Measurements from ENCODE around the gene KRT71. TPM values are rescaled to one million over a fixed set of nuclear protein-coding genes. Genes with fewer than 3 reads are reported as not detected.
"Not testable (repeated sequence)": the region's sequence is repeated elsewhere in the genome, so short reads cannot be mapped to it uniquely, and the experiment has no call there.

The KRT71 gene
- total RNA-seq: not detected in 2 replicates

GRCh38 chr12:52552681-52553195 lies at the start of gene KRT71:
Gene KRT71, minus strand, starts transcription at chr12:52553145. Its CDS starts 68 bp downstream, at chr12:52553077.
- DNase-seq (ENCODE audit: extremely low read depth, low read depth, low spot score): no peak

DNA sequence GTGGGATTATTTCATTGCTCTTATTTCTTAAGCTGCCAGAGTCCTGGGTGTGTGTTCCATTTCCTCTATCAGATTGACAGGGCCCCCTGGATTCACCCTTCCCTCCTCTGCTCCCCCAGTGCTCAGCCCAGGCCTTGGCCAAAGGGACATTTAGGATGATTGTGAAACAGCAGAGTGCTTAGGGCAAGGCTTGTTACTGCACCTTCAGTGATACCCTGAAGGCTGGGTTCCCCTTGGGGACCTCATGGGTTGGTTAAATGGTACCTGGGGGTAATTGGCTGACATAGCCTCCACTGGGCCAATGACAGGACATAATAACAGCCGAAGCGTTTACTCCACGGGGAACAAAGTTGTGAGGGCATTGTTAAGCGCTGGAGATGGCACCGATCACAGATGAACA lies 49.6 kb upstream of the KRT71 start:
- DNase-seq (ENCODE audit: extremely low read depth, low read depth, low spot score): no peak

DNA sequence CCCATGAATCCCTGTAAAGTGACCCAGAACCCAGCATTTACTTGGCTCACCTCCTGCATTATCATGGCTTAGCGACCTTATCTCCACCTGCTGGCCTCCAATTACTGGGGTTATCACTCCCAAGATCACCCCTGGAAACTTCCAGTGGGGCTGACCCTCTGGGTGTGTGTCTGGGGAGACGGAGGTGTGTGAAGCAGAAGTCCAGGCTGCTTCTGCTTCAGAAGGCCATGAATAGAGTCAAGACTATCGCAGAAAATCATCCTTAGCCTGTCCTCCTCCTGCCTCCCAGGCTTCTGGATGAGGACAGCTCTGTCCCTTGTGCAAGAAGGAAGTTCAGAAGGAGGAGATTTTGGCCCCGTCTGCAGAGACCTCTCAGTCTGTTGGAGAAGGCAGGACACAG lies 48.7 kb upstream of the KRT71 start:
- DNase-seq (ENCODE audit: extremely low read depth, low read depth, low spot score): no peak

DNA sequence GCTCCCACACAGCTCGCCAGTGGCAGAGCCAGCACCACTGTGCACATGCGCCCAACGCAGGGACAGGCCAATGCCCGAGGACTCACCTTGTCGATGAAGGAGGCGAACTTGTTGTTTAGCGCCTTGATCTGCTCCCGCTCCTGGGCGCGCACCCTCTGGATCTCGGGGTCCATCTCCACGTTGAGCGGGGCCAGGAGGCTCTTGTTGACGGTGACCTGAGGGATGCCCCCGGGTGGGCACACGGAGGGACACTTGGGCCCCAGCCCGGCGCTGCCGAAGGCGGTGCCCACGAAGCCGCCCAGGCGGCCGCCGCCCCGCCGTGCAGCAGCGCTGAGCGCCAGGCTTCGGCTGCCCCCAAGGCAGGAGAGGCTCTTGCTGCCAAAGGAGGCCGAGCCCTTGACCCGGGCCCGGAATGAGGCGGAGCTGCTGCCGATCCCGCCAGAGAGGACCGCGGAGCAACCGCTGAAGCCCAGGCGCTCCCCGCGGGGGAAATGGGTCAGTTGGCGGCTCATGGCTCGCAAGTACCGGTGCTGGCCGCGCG lies 48.1 kb upstream of the KRT71 start, which contains the start of gene KRT72:
Gene KRT72 (minus strand): TSS at position 523 of the 541 bp plus-strand sequence. CDS start 11 bp downstream, at position 512.
- no peak for DNase-seq (ENCODE audit: extremely low read depth, low read depth, low spot score)

DNA sequence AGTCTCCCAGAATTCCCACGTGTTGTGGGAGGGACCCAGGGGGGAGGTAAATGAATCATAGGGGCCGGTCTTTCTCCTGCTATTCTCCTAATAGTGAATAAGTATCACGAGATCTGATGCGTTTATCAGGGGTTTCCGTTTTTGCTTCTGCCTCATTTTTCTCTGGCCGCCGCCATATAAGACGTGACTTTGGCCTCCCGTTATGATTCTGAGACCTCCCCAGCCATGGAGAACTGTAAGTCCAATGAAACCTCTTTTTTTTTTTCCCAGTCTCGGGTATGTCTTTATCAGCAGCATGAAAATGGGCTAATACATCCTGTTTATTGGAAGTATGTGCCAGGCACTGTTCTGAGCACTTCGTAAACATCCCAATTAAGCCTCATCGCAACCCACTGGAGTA lies 47.5 kb upstream of the KRT71 start:
- DNase-seq (ENCODE audit: extremely low read depth, low read depth, low spot score): no peak

DNA sequence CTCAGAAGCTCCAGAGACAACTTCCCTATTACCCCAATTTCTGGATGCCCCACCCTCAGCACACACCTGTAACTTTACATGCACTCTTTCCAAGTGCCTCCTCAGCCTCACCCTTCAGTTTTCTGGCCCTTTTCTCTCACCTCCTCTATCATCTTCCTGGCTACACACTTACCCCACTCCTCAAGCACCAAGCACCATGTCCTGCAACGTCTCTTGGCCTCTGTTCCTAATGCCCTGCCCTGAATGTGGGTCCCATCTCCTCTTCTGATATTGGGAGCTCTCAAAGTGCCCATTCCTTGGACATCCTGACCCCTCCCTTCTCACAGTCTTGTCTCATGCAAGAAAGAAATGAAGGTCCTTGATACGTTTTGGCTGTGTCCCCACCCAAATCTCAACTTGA lies 47.1 kb upstream of the KRT71 start:
- DNase-seq (ENCODE audit: extremely low read depth, low read depth, low spot score): no peak

DNA sequence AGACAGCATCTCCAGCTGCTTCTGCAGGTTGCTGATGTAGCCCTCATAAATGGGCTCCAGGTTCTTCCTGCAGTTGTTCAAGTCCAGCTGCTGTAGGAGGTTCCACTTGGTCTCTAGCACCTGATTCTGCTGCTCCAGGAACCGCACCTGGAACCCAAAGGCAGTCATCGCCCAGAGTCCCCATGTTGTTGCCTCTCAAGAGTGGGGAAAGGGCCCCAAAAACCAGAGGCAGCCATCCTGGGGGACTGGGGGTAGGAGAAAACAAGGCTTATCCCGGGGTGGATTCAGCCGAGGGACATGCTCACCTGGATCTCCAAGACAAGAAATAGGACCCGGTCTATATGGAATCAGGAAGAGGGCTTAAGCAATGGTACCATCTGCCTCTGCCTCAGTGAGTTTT lies 46.0 kb upstream of the KRT71 start:
- no peak for DNase-seq (ENCODE audit: extremely low read depth, low read depth, low spot score)

GRCh38 chr12:52594237-52594636 lies 41.3 kb upstream of the KRT71 start:
- DNase-seq (ENCODE audit: extremely low read depth, low read depth, low spot score): not testable (repeated sequence)

GRCh38 chr12:52591521-52591920 lies 38.6 kb upstream of the KRT71 start:
- no peak for DNase-seq (ENCODE audit: extremely low read depth, low read depth, low spot score)

- no peak for DNase-seq (ENCODE audit: extremely low read depth, low read depth, low spot score)
Observed at GRCh38 chr12:52590021-52590420, 37.1 kb upstream of the KRT71 start.

GRCh38 chr12:52587563-52587962 lies 34.6 kb upstream of the KRT71 start:
- DNase-seq (ENCODE audit: extremely low read depth, low read depth, low spot score): no peak

DNA sequence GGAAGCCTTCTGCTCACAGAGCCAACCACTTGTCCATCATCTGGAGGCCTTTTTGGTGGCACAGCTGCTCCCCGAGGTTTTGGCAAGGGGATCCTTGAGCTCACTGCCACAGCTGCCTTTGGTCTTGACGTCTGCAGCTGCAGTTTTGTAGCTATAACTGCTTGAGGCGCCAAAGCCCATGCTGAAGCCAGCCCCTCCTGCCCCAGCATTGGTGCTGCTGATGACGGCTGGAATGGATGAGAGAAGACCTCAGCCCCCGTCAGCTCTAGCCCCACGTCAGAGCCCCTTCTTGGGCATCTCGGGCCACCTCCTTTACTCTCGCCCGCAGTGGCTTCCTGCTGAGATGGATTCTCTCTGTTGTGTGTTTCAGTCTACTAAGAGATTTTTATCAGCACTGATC lies 33.0 kb upstream of the KRT71 start:
- no peak for DNase-seq (ENCODE audit: extremely low read depth, low read depth, low spot score)

GRCh38 chr12:52585066-52585465 lies 32.1 kb upstream of the KRT71 start:
- DNase-seq (ENCODE audit: extremely low read depth, low read depth, low spot score): no peak

DNA sequence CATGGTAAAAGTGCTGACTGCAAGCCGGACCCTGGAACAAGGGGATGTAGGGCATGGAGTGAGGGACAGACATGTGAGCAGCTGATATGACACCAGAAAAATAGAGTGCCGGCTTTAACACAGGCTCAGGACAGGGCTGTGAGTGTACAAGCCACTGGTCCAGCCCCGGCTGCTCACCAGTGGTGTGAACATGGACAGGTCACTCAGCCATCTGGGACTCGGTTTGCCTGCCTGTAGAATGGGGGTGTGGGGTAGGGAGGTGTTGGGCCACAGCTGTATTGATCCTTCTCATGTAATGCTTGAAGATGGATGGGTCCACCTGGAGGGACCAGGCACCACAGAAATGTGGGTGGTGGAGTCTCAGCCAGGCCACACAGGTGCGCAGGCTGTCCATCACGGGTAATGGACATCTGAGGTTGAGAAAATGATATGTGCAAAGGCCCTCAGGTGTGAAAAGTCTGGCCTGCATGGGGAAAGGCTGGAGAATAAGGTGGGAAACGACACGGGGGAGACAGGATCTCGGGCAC lies 31.3 kb upstream of the KRT71 start:
- no peak for DNase-seq (ENCODE audit: extremely low read depth, low read depth, low spot score)

DNA sequence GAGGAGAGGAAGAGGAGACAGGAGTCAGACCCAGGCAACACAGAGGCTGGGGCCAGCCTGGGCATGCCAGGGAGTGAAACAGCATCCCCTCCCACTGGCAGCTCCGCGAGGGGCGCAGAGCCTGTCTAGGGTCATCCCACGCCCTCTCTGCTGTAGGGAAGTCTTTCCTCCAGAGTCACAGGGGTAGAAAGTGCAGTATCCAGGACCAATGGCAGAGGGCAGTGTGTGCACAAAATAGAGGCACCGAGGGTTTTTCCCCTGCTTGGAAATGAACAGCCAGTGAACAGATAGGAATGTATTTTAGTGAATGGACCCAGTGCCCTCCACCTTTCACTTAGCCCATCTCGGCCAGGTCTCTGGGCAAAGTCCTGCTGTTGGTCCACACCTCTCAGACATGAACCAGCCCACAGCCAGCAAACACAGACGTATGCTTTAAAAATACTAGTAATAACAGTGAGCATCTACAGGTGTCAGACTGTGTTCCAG lies 30.1 kb upstream of the KRT71 start:
- DNase-seq (ENCODE audit: extremely low read depth, low read depth, low spot score): peak; percentile 9

GRCh38 chr12:52582486-52582885 lies 29.5 kb upstream of the KRT71 start:
- no peak for DNase-seq (ENCODE audit: extremely low read depth, low read depth, low spot score)

DNA sequence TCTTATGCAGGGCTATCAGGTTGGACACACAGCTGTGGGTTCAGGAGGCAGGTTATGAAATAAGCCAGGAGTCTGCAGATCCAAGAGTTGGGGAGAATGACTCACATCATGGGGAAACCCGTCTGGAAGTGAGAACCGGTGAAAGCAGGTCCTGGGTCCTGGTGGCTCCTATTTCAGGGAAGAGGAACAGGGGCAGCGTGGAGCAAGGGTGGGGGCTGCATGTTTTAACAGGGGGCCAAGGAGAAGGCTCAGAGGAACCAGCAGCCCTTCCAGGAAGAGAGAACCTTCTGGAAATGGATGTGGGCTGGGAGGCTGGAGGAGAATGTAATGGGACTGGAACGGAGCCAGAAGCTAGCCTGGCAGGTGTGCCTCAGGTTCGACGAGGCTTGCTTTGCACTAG lies 28.5 kb upstream of the KRT71 start:
- DNase-seq (ENCODE audit: extremely low read depth, low read depth, low spot score): no peak

- DNase-seq (ENCODE audit: extremely low read depth, low read depth, low spot score): no peak
Observed at GRCh38 chr12:52581066-52581465, 28.1 kb upstream of the KRT71 start.

DNA sequence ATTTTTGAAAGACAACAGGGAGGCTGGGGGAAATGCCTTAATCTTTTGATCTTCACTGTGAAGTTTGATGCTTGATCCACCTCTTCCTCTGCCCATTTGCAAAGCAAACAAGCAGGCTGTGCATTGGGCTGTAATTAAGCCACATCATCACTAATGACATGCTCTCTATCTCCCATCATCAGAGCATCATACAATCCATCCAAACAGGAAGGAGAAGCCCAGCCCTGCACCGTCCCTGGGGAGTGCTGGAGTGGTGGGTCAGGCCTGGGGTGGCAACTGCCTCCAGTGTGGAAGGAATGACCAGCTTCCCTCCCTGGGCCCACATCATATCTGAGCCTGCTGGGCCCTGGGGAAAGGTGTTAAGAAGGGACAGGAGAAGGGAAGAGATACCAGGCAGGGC lies 27.6 kb upstream of the KRT71 start:
- DNase-seq (ENCODE audit: extremely low read depth, low read depth, low spot score): no peak

DNA sequence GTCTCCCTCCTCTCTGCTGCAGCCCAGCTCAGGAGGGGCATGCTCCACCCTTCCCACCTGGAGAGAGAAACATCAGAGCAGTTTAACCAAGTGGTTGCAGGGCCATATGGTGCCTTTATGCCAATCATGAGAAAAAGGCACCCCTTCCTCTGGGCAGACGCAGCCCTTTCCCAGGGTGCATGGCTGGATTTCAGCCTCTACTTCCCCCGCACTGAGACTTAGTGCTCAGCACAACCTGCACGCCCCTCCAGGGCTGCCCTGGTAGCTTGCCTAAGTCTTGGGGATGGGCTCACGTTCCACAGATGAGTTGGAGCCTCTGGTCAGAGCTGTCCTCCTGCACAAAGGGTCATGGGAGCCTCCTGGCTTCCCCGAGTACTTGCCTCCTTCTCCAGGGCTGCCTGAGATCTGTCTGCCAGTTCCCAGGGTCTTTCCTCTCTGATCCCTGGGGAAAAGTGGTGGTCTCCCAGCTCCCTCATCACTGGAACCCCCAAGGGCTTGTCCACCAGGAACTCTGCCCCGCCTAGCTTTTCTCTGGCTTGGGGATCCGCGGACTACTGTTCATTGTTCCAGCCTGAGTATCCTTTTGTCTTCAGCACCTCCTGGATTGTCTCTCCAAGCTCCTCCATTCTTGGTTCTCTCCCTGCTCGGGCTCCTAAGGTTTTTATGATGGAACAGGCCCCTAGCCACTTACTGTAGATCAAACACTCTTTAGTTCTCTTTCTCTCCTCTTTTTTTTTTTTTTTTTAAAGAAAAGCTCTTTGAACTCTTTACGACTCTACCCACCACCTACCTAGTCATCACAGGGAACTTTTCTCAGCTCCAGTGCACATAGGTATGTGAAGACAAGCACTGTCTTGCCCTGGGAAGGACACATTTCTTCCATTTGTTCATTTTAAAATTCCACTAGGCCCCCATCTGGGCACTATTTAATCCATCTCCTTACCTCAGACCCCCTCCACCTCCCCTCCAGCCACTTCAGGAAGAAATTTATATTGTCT lies 26.8 kb upstream of the KRT71 start:
- no peak for DNase-seq (ENCODE audit: extremely low read depth, low read depth, low spot score)

DNA sequence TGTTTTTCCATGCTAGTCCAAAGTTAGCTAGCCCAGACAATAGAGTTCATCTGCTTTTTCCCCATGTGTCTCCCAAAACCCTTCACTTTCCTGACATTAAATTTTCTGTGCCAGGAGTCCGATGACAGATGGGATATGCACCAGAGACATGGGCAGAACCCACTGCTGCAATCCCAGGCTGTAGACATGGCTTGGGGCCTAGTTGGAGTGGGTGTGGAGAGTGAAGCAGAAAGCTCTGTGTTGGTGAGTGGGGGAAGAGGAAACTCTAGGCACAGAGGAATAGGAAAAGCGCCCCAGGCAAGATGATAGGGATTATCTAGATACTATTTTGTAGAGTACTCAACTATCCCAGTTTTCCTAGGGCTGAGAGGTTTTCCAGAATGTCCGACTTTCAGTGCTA lies 25.5 kb upstream of the KRT71 start:
- no peak for DNase-seq (ENCODE audit: extremely low read depth, low read depth, low spot score)
